ENCODE data around the gene TMC5. TPM values are rescaled to one million over a fixed set of nuclear protein-coding genes. Genes with fewer than 3 reads are reported as not detected.

Gene TMC5
- total and polyA plus RNA-seq, 4 donors: 0.50 to 1.2 (median 0.83) TPM

- Histone ChIP-seq H3K4me1 (ENCODE audit: control insufficient read depth in 4 of 4, insufficient read depth in 4 of 4, low read length in 3 of 4) (no peaks in the 10 kb centered on the region), H3K27me3 (ENCODE audit: control insufficient read depth in 4 of 4, insufficient read depth in 4 of 4, low read length in 3 of 4) (peaks cover 0 to 4% (median 0%) of the 10 kb centered on the region in 4 donors), H3K27ac (ENCODE audit: low read depth in 1 of 2, low read length in 2 of 2) (no peak overlapping the region), H3K9me3 (ENCODE audit: control insufficient read depth in 4 of 4, low read length in 3 of 4) (peaks cover 0 to 3% (median 0%) of the 10 kb centered on the region in 4 donors), H3K4me3 (ENCODE audit: low read depth in 1 of 3, low read length in 3 of 3) (no peak overlapping the region), H3K9ac (ENCODE audit: low read depth in 1 of 2, low read length in 2 of 2) (no peak overlapping the region), H3K36me3 (ENCODE audit: control insufficient read depth in 4 of 4, insufficient read depth in 3 of 4, low read depth in 1 of 4, low read length in 3 of 4) (no peaks in the 10 kb centered on the region)
- no peak for TF ChIP-seq JUND (IDR thresholded peaks at IDR 0.05)
- TF ChIP-seq FOXA2 (IDR thresholded peaks at IDR 0.05): no peak
- TF ChIP-seq MAX (IDR thresholded peaks at IDR 0.05): no peak
- TF ChIP-seq, protein P1, sequence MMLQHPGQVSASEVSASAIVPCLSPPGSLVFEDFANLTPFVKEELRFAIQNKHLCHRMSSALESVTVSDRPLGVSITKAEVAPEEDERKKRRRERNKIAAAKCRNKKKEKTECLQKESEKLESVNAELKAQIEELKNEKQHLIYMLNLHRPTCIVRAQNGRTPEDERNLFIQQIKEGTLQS (IDR thresholded peaks at IDR 0.05): no peak
- no peak for TF ChIP-seq SP1 (IDR thresholded peaks at IDR 0.05)
- no peak for TF ChIP-seq NR2F2 (IDR thresholded peaks at IDR 0.05)
- TF ChIP-seq, protein P2, sequence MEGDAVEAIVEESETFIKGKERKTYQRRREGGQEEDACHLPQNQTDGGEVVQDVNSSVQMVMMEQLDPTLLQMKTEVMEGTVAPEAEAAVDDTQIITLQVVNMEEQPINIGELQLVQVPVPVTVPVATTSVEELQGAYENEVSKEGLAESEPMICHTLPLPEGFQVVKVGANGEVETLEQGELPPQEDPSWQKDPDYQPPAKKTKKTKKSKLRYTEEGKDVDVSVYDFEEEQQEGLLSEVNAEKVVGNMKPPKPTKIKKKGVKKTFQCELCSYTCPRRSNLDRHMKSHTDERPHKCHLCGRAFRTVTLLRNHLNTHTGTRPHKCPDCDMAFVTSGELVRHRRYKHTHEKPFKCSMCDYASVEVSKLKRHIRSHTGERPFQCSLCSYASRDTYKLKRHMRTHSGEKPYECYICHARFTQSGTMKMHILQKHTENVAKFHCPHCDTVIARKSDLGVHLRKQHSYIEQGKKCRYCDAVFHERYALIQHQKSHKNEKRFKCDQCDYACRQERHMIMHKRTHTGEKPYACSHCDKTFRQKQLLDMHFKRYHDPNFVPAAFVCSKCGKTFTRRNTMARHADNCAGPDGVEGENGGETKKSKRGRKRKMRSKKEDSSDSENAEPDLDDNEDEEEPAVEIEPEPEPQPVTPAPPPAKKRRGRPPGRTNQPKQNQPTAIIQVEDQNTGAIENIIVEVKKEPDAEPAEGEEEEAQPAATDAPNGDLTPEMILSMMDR (IDR thresholded peaks at IDR 0.05; ENCODE audit: low read depth, low read length, missing input control): no peak
- TF ChIP-seq HNF4G (IDR thresholded peaks at IDR 0.05): no peak
- TF ChIP-seq FOXA1 (IDR thresholded peaks at IDR 0.05): no peak
- TF ChIP-seq GABPA (IDR thresholded peaks at IDR 0.05 in 1 of 2, conservative IDR thresholded peaks at IDR 0.05 in 1 of 2): no peak
- no peak for TF ChIP-seq ZBTB33 (IDR thresholded peaks at IDR 0.05)
- no peak for TF ChIP-seq YY1 (IDR thresholded peaks at IDR 0.05)
- no peak for TF ChIP-seq EGR1 (IDR thresholded peaks at IDR 0.05; ENCODE audit: low read depth in 2 of 2)
- TF ChIP-seq TAF1 (conservative IDR thresholded peaks at IDR 0.05): no peak
- TF ChIP-seq REST (IDR thresholded peaks at IDR 0.05): no peak
- no peak for TF ChIP-seq HNF4A (conservative IDR thresholded peaks at IDR 0.05)
- no peak for TF ChIP-seq RXRA (IDR thresholded peaks at IDR 0.05)
- TF ChIP-seq RAD21 (IDR thresholded peaks at IDR 0.05): no peak
- no peak for DNase-seq (ENCODE audit: low spot score)
- WGBS: 92% methylated on average over 4 of the region's 4 CpGs
Observed at GRCh38 chr16:19439483-19439882, 21.8 kb downstream of the TMC5 start.

Measured in liver (tissue), 9 donors.